ENCODE results near the gene MAD1L1. TPM values are rescaled to one million over a fixed set of nuclear protein-coding genes. Genes with fewer than 3 reads are reported as not detected.

The MAD1L1 gene
- total RNA-seq, 1 donor from 2014 or later = 57.6 TPM

DNA sequence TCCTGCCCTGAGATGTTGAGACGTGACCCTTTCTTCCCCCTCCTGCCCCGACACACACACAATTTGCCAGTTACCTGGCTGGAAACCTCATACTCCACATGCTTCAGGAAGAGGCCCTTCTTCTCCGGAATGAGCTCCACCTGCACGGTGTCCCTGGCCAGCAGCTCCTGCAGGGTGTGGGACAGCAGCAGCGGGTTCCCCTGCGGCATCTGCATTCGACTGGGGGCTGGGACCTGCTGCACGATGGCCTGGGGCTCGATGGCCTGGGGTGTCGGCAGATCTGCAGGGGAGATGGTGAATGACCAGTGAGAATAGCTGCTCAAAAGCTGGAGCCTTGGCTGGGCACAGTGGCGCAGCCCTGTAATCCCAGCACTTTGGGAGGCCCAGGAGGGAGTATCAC, 45.3 kb upstream of the MAD1L1 start:
- peaks cover 2% of the 10 kb centered on the region for H3K9me3 Mint-ChIP-seq (ENCODE audit: unreplicated experiment)
- TF ChIP-seq, protein P1, sequence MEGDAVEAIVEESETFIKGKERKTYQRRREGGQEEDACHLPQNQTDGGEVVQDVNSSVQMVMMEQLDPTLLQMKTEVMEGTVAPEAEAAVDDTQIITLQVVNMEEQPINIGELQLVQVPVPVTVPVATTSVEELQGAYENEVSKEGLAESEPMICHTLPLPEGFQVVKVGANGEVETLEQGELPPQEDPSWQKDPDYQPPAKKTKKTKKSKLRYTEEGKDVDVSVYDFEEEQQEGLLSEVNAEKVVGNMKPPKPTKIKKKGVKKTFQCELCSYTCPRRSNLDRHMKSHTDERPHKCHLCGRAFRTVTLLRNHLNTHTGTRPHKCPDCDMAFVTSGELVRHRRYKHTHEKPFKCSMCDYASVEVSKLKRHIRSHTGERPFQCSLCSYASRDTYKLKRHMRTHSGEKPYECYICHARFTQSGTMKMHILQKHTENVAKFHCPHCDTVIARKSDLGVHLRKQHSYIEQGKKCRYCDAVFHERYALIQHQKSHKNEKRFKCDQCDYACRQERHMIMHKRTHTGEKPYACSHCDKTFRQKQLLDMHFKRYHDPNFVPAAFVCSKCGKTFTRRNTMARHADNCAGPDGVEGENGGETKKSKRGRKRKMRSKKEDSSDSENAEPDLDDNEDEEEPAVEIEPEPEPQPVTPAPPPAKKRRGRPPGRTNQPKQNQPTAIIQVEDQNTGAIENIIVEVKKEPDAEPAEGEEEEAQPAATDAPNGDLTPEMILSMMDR (IDR thresholded peaks at IDR 0.05; ENCODE audit: partially characterized antibody, unreplicated experiment) = no peak
- peaks cover 10% of the 10 kb centered on the region for H3K4me1 Mint-ChIP-seq (ENCODE audit: low read depth, unreplicated experiment)
- peaks cover 4% of the 10 kb centered on the region for H3K27me3 Mint-ChIP-seq (ENCODE audit: unreplicated experiment)
- H3K4me3 Mint-ChIP-seq (ENCODE audit: unreplicated experiment) = no peak overlapping the region
- DNase-seq = no peak
- no peak overlapping the region for H3K27ac Mint-ChIP-seq (ENCODE audit: unreplicated experiment)
- no peaks in the 10 kb centered on the region for H3K36me3 Mint-ChIP-seq (ENCODE audit: unreplicated experiment)

DNA sequence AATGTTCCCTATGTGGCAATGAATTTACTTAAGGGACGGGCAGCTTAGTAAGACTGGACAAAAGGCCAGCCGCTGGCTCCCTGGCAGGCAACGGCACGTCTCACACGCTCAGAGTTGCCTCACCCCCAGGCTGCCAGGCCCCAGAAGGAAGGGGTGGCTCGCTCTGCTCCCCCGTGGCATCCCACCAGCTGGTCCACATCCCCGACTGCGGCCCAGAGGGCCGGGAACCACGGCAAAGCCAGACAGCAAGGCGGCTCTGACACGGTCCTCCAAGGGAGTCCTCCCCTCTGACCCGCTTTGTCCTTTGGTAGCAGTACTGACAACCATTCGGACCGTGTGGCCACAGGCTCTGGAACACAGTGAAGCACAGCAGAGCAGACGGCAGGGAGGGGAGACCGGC, 43.4 kb upstream of the MAD1L1 start:
- Mint-ChIP-seq H3K27me3 (ENCODE audit: unreplicated experiment) (peaks cover 2% of the 10 kb centered on the region), H3K27ac (ENCODE audit: unreplicated experiment) (no peak overlapping the region), H3K36me3 (ENCODE audit: unreplicated experiment) (no peaks in the 10 kb centered on the region), H3K9me3 (ENCODE audit: unreplicated experiment) (peaks cover 2% of the 10 kb centered on the region), H3K4me3 (ENCODE audit: unreplicated experiment) (no peak overlapping the region), H3K4me1 (ENCODE audit: low read depth, unreplicated experiment) (no peaks in the 10 kb centered on the region)
- DNase-seq = no peak
- TF ChIP-seq, protein P1 (IDR thresholded peaks at IDR 0.05; ENCODE audit: partially characterized antibody, unreplicated experiment) = no peak

DNA sequence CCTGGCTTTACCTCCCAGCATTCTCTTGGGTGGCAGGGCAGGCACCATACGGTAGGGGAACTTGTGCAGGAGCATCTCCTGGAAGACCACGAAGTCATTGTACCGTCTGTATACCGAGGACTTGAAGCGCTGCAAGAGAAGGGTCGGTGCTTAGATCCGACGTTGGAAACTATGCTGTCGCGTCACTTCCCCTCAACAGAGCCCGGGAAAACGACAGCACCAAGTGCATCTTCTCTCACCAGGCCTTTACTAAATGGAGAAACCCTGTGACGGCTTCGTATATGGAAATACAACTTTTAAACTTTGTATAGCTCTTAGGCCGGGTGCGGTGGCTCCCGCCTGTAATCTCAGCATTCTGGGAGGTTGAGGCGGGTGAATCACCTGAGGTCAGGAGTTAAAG, 42.4 kb upstream of the MAD1L1 start:
- H3K27me3 Mint-ChIP-seq (ENCODE audit: unreplicated experiment) = peaks cover 2% of the 10 kb centered on the region
- TF ChIP-seq, protein P1 (IDR thresholded peaks at IDR 0.05; ENCODE audit: partially characterized antibody, unreplicated experiment) = no peak
- H3K9me3 Mint-ChIP-seq (ENCODE audit: unreplicated experiment) = peaks cover 2% of the 10 kb centered on the region
- H3K36me3 Mint-ChIP-seq (ENCODE audit: unreplicated experiment) = no peaks in the 10 kb centered on the region
- no peak overlapping the region for H3K27ac Mint-ChIP-seq (ENCODE audit: unreplicated experiment)
- H3K4me1 Mint-ChIP-seq (ENCODE audit: low read depth, unreplicated experiment) = no peaks in the 10 kb centered on the region
- H3K4me3 Mint-ChIP-seq (ENCODE audit: unreplicated experiment) = no peak overlapping the region
- DNase-seq = no peak

DNA sequence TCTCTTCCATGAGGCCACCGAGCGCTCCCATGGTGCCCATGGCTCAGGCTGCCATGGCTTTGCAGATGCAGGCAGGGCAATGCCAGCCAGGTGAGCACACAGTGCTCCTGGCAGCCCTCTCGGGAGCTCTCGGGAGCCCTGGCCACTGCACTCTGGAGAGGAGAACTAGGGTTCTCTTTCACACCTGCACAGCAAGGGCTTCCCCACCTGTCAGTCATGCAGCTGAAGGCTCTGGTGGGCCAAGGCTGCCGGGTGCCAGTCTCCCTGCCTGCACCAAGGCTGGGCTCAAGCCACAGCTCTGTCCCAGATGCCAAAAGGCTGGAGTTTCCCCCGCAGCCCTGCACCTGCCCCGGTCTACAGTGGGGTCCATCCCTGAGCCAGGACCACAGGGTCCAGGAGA, 41.9 kb upstream of the MAD1L1 start:
- peaks cover under 1% of the 10 kb centered on the region for H3K4me1 Mint-ChIP-seq (ENCODE audit: low read depth, unreplicated experiment)
- TF ChIP-seq, protein P1 (IDR thresholded peaks at IDR 0.05; ENCODE audit: partially characterized antibody, unreplicated experiment) = no peak
- DNase-seq = no peak
- H3K9me3 Mint-ChIP-seq (ENCODE audit: unreplicated experiment) = peaks cover 2% of the 10 kb centered on the region
- no peak overlapping the region for H3K4me3 Mint-ChIP-seq (ENCODE audit: unreplicated experiment)
- H3K27ac Mint-ChIP-seq (ENCODE audit: unreplicated experiment) = no peak overlapping the region
- H3K36me3 Mint-ChIP-seq (ENCODE audit: unreplicated experiment) = no peaks in the 10 kb centered on the region
- H3K27me3 Mint-ChIP-seq (ENCODE audit: unreplicated experiment) = peaks cover 2% of the 10 kb centered on the region

DNA sequence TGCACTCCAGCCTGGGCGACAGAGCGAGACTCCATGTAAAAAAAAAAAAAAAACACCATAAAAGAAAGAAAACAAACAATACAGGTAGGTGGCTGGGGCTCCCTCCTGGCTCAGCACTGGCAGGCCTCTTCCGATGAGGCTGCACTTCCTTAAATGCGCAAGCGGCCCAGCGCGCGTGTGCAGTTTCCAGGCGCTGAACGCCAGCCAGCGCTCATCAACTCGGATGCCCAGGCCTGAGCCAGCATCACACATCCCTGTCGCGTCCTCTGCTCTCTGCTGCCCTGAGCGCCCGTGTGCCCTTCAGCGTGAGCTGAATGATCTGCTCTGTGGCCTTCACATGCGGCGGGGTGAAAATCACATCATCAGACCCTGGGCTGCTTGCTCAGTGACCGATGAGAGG, 41.1 kb upstream of the MAD1L1 start:
- H3K27me3 Mint-ChIP-seq (ENCODE audit: unreplicated experiment) = no peaks in the 10 kb centered on the region
- TF ChIP-seq, protein P1 (IDR thresholded peaks at IDR 0.05; ENCODE audit: partially characterized antibody, unreplicated experiment) = no peak
- H3K4me1 Mint-ChIP-seq (ENCODE audit: low read depth, unreplicated experiment) = peaks cover 4% of the 10 kb centered on the region
- H3K4me3 Mint-ChIP-seq (ENCODE audit: unreplicated experiment) = no peak overlapping the region
- H3K36me3 Mint-ChIP-seq (ENCODE audit: unreplicated experiment) = no peaks in the 10 kb centered on the region
- peaks cover 3% of the 10 kb centered on the region for H3K9me3 Mint-ChIP-seq (ENCODE audit: unreplicated experiment)
- H3K27ac Mint-ChIP-seq (ENCODE audit: unreplicated experiment) = no peak overlapping the region
- no peak for DNase-seq
